Subcutaneous adipose tissue (tissue), 4 donors: ENCODE results near the gene SETD1B. TPM values are rescaled to one million over a fixed set of nuclear protein-coding genes. Genes with fewer than 3 reads are reported as not detected.

Source experiments
- CTCF ChIP-seq: fragments of 450-650 bp; IDR thresholded peaks from one replicate; pipeline ENCODE4 v1.5.1; 2016; ENCODE audit warnings: low read depth, mild to moderate bottlenecking, control low read depth, antibody characterized with exemption, moderate library complexity
- small RNA-seq: library from RNA; depleted of rRNA; stranded (forward); fragments of <200 nt; gene quantifications from one replicate; pipeline ENCODE3, GENCODE V24; 2016
- total RNA-seq, 4 donors: library from RNA; depleted of rRNA; stranded (reverse); fragments of >200 nt; gene quantifications; one replicate each; pipeline ENCODE4 v1.1.0, GENCODE V29; 2016

SETD1B gene
- total RNA-seq, 4 donors from 2014 or later = 3.7 to 14.7 (median 6.4) TPM

- TF ChIP-seq CTCF = no peak
These were observed 62.5 kb downstream of the SETD1B start for GRCh38 chr12:121866331-121866730.

GRCh38 chr12:121871467-121871866 is 67.7 kb downstream of the SETD1B start:
- no peak for TF ChIP-seq CTCF

- TF ChIP-seq CTCF = no peak
These were observed 68.9 kb downstream of the SETD1B start for GRCh38 chr12:121872546-121873215.

- no peak for TF ChIP-seq CTCF
These were observed 69.4 kb downstream of the SETD1B start for GRCh38 chr12:121873216-121873569.

GRCh38 chr12:121874071-121874470 is 70.3 kb downstream of the SETD1B start:
- TF ChIP-seq CTCF = no peak

GRCh38 chr12:121875582-121875981 is 71.8 kb downstream of the SETD1B start:
- no peak for TF ChIP-seq CTCF

Small RNA genes within 50 kb of the gene (small RNA-seq; reads per million reads assigned to genes)
- not detected for gene AC069503.3

Other genes with a start within 250 kb of the SETD1B start
- 10 to 100 TPM; 13.9 to 22.6 (median 16.2) TPM for gene KDM2B, start 223.0 kb upstream of the SETD1B start, total RNA-seq
- gene ORAI1, start 177.5 kb upstream of the SETD1B start, total RNA-seq = 1 to 10 TPM; 5.1 to 8.3 (median 6.8) TPM
- gene MORN3, start 134.4 kb upstream of the SETD1B start, total RNA-seq = 1 to 10 TPM in 1 of 4 donors, not detected in 3; 1.3 TPM
- 10 to 100 TPM in 1 of 4 donors, 1 to 10 TPM in 3; 2.7 to 15.4 (median 3.2) TPM for gene TMEM120B, start 91.3 kb upstream of the SETD1B start, total RNA-seq
- 10 to 100 TPM in 2 of 4 donors, 1 to 10 TPM in 2; 1.6 to 17.0 (median 11.4) TPM for gene RHOF, start 10.3 kb upstream of the SETD1B start, total RNA-seq
- under 1 TPM; 0.34 to 0.94 (median 0.74) TPM for gene HPD, start 54.9 kb downstream of the SETD1B start, total RNA-seq
- gene PSMD9, start 84.8 kb downstream of the SETD1B start, total RNA-seq = 10 to 100 TPM; 31.1 to 92.7 (median 61.1) TPM
- 10 to 100 TPM in 2 of 4 donors, 1 to 10 TPM in 2; 4.6 to 18.5 (median 9.6) TPM for gene CFAP251, start 114.6 kb downstream of the SETD1B start, total RNA-seq
- gene BCL7A, start 217.9 kb downstream of the SETD1B start, total RNA-seq = 1 to 10 TPM; 2.1 to 7.3 (median 3.7) TPM